HCT116 (cell line): ENCODE results near the gene MIA3.

Experiments used
- CEBPB ChIP-seq: IDR thresholded peaks from 2 replicates; pipeline ENCODE4 v1.6.1; 2012; ENCODE audit warnings: low read depth
- EGR1 ChIP-seq: IDR thresholded peaks from 2 replicates; pipeline ENCODE4 v1.6.1; 2012; ENCODE audit warnings: low read depth
- EZH2phosphoT487 ChIP-seq: fragments of 200-600 bp; IDR thresholded peaks from 2 replicates; pipeline ENCODE4 v1.6.1; 2018; ENCODE audit warnings: antibody characterized with exemption, borderline replicate concordance
- POLR2A ChIP-seq: IDR thresholded peaks from 2 replicates; pipeline ENCODE4 v1.7.0; 2011; ENCODE audit warnings: borderline replicate concordance; ENCODE audit not compliant: insufficient read depth, insufficient read length; ENCODE audit errors: extremely low read depth
- POLR2AphosphoS5 ChIP-seq: IDR thresholded peaks from 2 replicates; pipeline ENCODE4 v1.6.1; 2011; ENCODE audit warnings: mild to moderate bottlenecking, low read depth, low read length, moderate library complexity
- SP1 ChIP-seq: IDR thresholded peaks from 2 replicates; pipeline ENCODE4 v1.6.1; 2012; ENCODE audit warnings: low read depth
- SRF ChIP-seq: IDR thresholded peaks from 2 replicates; pipeline ENCODE4 v1.6.1; 2012; ENCODE audit warnings: low read depth
- ZNF274 ChIP-seq: fragments of 200-500 bp; sonication (Bioruptor generic); IDR thresholded peaks from 2 replicates; pipeline ENCODE4 v1.6.1; 2014; ENCODE audit warnings: mild to moderate bottlenecking, low read depth, low read length, inconsistent platforms
- TF ChIP-seq, protein P1 (sequence below), 3 experiments: fragments of 200-600 bp in 1 of 3; sonication (generic) in 1 of 3; IDR thresholded peaks in 2 of 3; conservative IDR thresholded peaks in 1 of 3; 2 replicates each; pipeline ENCODE4 v1.5.1; 2012 to 2017; ENCODE audit warnings: low read depth in 2 of 3, low read length in 2 of 3, antibody characterized with exemption in 1 of 3, borderline replicate concordance in 1 of 3, control low read depth in 1 of 3, mild to moderate bottlenecking in 1 of 3, mixed read lengths in 1 of 3, mixed run types in 1 of 3, moderate library complexity in 1 of 3; ENCODE audit not compliant: insufficient read depth in 1 of 3
- TF ChIP-seq, protein P2 (sequence below): IDR thresholded peaks from 2 replicates; pipeline ENCODE4 v1.6.1; 2011; ENCODE audit warnings: mild to moderate bottlenecking, low read length, moderate library complexity; ENCODE audit not compliant: insufficient replicate concordance; ENCODE audit errors: extremely low read depth

DNA sequence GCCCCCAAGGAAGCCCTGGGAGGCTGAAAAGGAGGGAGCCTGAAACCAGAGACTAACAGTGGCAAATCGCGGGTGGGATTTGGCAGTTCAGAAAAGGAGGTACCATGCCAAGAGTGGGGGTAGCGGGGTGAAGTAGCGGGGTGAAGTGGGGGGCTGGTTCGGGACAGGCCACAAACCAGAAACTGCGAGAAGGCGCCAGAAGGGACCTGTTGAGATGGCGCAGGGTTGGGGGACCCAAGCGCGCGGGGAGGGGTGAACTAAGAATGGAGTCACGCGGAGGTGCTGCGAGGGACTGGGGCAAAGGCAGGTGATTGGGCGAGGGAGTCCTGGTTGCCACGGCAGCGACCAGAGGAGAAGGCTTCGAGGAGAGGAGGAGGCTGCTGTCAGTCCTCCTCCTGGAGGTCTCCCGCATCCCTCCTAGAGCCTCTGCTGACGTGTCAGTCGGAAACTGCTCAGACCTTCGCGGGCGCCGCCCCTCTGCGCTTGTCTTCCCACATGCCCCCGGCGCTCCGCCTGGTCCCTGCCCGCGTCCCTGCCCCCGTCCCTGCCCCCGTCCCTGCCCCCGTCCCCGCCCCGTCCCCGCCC is 438 bp upstream of the MIA3 start:
- TF ChIP-seq EZH2phosphoT487: no peak
- TF ChIP-seq EGR1: no peak; the same call in 1 of the 2 replicates
- TF ChIP-seq, protein P1, sequence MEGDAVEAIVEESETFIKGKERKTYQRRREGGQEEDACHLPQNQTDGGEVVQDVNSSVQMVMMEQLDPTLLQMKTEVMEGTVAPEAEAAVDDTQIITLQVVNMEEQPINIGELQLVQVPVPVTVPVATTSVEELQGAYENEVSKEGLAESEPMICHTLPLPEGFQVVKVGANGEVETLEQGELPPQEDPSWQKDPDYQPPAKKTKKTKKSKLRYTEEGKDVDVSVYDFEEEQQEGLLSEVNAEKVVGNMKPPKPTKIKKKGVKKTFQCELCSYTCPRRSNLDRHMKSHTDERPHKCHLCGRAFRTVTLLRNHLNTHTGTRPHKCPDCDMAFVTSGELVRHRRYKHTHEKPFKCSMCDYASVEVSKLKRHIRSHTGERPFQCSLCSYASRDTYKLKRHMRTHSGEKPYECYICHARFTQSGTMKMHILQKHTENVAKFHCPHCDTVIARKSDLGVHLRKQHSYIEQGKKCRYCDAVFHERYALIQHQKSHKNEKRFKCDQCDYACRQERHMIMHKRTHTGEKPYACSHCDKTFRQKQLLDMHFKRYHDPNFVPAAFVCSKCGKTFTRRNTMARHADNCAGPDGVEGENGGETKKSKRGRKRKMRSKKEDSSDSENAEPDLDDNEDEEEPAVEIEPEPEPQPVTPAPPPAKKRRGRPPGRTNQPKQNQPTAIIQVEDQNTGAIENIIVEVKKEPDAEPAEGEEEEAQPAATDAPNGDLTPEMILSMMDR (IDR thresholded peaks at IDR 0.05 in 2 of 3, conservative IDR thresholded peaks at IDR 0.05 in 1 of 3; ENCODE audit: borderline replicate concordance in 1 of 3, insufficient read depth in 1 of 3, low read depth in 2 of 3, low read length in 2 of 3): no peak
- TF ChIP-seq SP1: no peak
- TF ChIP-seq, protein P2, sequence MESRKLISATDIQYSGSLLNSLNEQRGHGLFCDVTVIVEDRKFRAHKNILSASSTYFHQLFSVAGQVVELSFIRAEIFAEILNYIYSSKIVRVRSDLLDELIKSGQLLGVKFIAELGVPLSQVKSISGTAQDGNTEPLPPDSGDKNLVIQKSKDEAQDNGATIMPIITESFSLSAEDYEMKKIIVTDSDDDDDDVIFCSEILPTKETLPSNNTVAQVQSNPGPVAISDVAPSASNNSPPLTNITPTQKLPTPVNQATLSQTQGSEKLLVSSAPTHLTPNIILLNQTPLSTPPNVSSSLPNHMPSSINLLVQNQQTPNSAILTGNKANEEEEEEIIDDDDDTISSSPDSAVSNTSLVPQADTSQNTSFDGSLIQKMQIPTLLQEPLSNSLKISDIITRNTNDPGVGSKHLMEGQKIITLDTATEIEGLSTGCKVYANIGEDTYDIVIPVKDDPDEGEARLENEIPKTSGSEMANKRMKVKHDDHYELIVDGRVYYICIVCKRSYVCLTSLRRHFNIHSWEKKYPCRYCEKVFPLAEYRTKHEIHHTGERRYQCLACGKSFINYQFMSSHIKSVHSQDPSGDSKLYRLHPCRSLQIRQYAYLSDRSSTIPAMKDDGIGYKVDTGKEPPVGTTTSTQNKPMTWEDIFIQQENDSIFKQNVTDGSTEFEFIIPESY: no peak
- TF ChIP-seq SRF: no peak
- no peak for TF ChIP-seq CEBPB
- TF ChIP-seq POLR2AphosphoS5: peak; percentile 42
- TF ChIP-seq ZNF274: no peak
- TF ChIP-seq POLR2A: no peak
